GM11168 (cell line): Measurements from ENCODE around the gene MCU.
"Not testable (repeated sequence)": the region's sequence is repeated elsewhere in the genome, so short reads cannot be mapped to it uniquely, and the experiment has no call there.

Experiments used
- in situ Hi-C: fragments of 300-500 bp; cut with MboI; formaldehyde crosslinking; loops from one replicate; pipeline ENCODE4 v1.12.0; 2022; ENCODE audit warnings: low sequenced_read_pairs; ENCODE audit not compliant: unreplicated experiment

MCU gene

GRCh38 chr10:72754275-72755032, 62.5 kb downstream of the MCU start:
- in situ Hi-C loops: no loop called here

- in situ Hi-C loops: no loop called here
Observed at GRCh38 chr10:72756674-72757385, 64.9 kb downstream of the MCU start.

GRCh38 chr10:72757732-72758131, 65.8 kb downstream of the MCU start:
- in situ Hi-C loops: no loop called here

GRCh38 chr10:72758930-72759329, 67.0 kb downstream of the MCU start:
- in situ Hi-C loops: not testable (repeated sequence)

GRCh38 chr10:72759584-72759983, 67.6 kb downstream of the MCU start:
- in situ Hi-C loops: no loop called here

GRCh38 chr10:72761498-72761897, 69.6 kb downstream of the MCU start:
- in situ Hi-C loops: no loop called here

GRCh38 chr10:72762042-72762441, 70.1 kb downstream of the MCU start:
- in situ Hi-C loops: no loop called here

- in situ Hi-C loops: no loop called here
Observed at GRCh38 chr10:72763201-72763600, 71.3 kb downstream of the MCU start.

GRCh38 chr10:72764151-72764550, 72.2 kb downstream of the MCU start:
- in situ Hi-C loops: no loop called here

- in situ Hi-C loops: no loop called here
Observed at GRCh38 chr10:72765051-72765745, 73.3 kb downstream of the MCU start.

GRCh38 chr10:72771195-72771594, 79.3 kb downstream of the MCU start:
- in situ Hi-C loops: not testable (repeated sequence)

- in situ Hi-C loops: no loop called here
Observed at GRCh38 chr10:72772031-72772430, 80.1 kb downstream of the MCU start.

- in situ Hi-C loops: no loop called here
Observed at GRCh38 chr10:72779874-72780273, 87.9 kb downstream of the MCU start.

- in situ Hi-C loops: no loop called here
Observed at GRCh38 chr10:72782649-72783330, 90.8 kb downstream of the MCU start.

GRCh38 chr10:72783410-72783833, 91.5 kb downstream of the MCU start:
- in situ Hi-C loops: no loop called here

- in situ Hi-C loops: no loop called here
Observed at GRCh38 chr10:72784551-72785351, 92.8 kb downstream of the MCU start.

- in situ Hi-C loops: no loop called here
Observed at GRCh38 chr10:72785409-72785808, 93.5 kb downstream of the MCU start.

GRCh38 chr10:72790216-72790990, 98.5 kb downstream of the MCU start:
- in situ Hi-C loops: no loop called here

GRCh38 chr10:72792288-72792687, 100.3 kb downstream of the MCU start:
- in situ Hi-C loops: no loop called here
